Ishikawa (cell line): Measurements from ENCODE around the gene TLN1.

Experiments used
- CEBPB ChIP-seq: IDR thresholded peaks from 2 replicates; pipeline ENCODE4 v1.6.1; 2012
- CREB1 ChIP-seq: IDR thresholded peaks from 2 replicates; pipeline ENCODE4 v1.6.1; 2012; ENCODE audit warnings: low read depth
- EGR1 ChIP-seq: IDR thresholded peaks from 2 replicates; pipeline ENCODE4 v1.6.1; 2012
- EP300 ChIP-seq: IDR thresholded peaks from 2 replicates; pipeline ENCODE4 v1.6.1; 2012; ENCODE audit warnings: borderline replicate concordance
- FOXM1 ChIP-seq: IDR thresholded peaks from 2 replicates; pipeline ENCODE4 v1.6.1; 2012; ENCODE audit warnings: low read depth, borderline replicate concordance
- NFIC ChIP-seq: IDR thresholded peaks from 2 replicates; pipeline ENCODE4 v1.6.1; 2012
- RAD21 ChIP-seq: IDR thresholded peaks from 2 replicates; pipeline ENCODE4 v1.6.1; 2012; ENCODE audit warnings: low read depth
- REST ChIP-seq: IDR thresholded peaks from 2 replicates; pipeline ENCODE4 v1.6.1; 2012; ENCODE audit warnings: low read depth, mild to moderate bottlenecking
- TAF1 ChIP-seq: IDR thresholded peaks from 2 replicates; pipeline ENCODE4 v1.6.1; 2012; ENCODE audit warnings: low read depth, mild to moderate bottlenecking
- TCF12 ChIP-seq: IDR thresholded peaks from 2 replicates; pipeline ENCODE4 v1.6.1; 2012; ENCODE audit warnings: low read depth
- TEAD4 ChIP-seq: IDR thresholded peaks from 2 replicates; pipeline ENCODE4 v1.6.1; 2012
- USF1 ChIP-seq: IDR thresholded peaks from 2 replicates; pipeline ENCODE4 v1.6.1; 2012
- YY1 ChIP-seq: IDR thresholded peaks from 2 replicates; pipeline ENCODE4 v1.6.1; 2012; ENCODE audit warnings: low read depth
- ZBTB7A ChIP-seq: IDR thresholded peaks from 2 replicates; pipeline ENCODE4 v1.6.1; 2012; ENCODE audit warnings: low read depth
- TF ChIP-seq, protein P1 (sequence below): IDR thresholded peaks from 2 replicates; pipeline ENCODE4 v1.6.1; 2012

The TLN1 gene

GRCh38 chr9:35757226-35757891 is 25.4 kb upstream of the TLN1 start:
- TF ChIP-seq FOXM1 (no peak), ZBTB7A (peak; percentile 83; the same call in 1 of the 2 replicates), REST (no peak), NFIC (no peak), CREB1 (no peak), CEBPB (no peak), TEAD4 (no peak), TCF12 (no peak), TAF1 (peak; percentile 10; the same call in 1 of the 2 replicates)

DNA sequence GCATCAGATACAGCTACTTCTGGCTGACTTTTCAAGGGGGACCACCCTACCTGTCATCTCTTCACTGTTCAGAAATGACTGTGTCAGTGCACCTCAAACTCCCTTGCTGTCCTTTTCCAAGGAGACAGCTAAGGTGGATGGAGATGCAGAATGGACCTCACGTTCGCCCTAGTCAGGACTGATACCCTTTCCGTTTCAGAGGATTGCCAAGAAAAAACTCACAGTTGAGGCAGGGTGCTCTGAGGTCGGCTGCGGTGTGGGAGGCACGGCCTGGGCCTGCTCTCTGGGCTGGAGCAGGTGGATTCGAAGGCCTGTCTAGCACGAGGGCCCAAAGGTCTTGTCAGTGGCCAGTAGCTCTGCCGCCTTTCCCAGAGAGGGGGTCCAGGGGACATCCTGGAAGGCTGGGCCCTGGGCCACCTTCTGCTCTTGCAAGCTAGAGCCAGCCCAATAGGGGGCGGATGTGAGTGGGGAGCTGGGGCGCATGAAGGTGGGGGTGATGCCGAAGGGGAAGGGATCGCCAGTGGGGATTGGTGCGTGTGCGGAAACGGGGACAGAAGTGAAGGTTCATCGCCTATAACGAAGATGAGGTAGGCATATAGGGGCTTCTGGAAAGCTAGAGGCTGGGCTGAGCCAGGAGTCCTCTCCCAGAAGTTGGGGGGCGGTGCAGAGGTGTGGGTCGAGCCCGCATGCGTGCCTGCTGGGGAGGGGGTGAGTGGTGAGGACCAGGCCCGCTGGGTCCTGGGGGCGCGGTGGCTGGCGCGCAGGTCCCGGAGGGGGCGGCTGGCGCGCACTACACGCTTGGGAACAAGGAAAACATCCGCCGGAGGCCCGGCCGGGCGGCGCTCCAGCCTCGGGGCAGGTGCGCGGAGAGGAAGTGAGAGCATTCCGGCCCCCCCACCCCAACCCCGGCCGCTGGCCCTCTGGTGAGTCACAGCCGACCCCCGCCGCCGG is 24.6 kb upstream of the TLN1 start:
- TF ChIP-seq, protein P1, sequence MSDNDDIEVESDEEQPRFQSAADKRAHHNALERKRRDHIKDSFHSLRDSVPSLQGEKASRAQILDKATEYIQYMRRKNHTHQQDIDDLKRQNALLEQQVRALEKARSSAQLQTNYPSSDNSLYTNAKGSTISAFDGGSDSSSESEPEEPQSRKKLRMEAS: no peak; the same call in 1 of the 2 replicates
- no peak for TF ChIP-seq CEBPB
- 0 out of 2 replicates have a peak, but pooled peaks have one; percentile 5 for TF ChIP-seq EP300
- 0 out of 2 replicates have a peak, but pooled peaks have one; percentile 38 for TF ChIP-seq TCF12
- no peak for TF ChIP-seq YY1
- TF ChIP-seq REST: no peak
- no peak for TF ChIP-seq FOXM1
- no peak for TF ChIP-seq NFIC
- TF ChIP-seq EGR1: no peak
- TF ChIP-seq TAF1: peak; percentile 52; the same call in 1 of the 2 replicates
- peak; percentile 17; the same call in 1 of the 2 replicates for TF ChIP-seq TEAD4
- peak; percentile 44 for TF ChIP-seq RAD21
- TF ChIP-seq USF1: no peak
- no peak for TF ChIP-seq CREB1
- peak; percentile 97 for TF ChIP-seq ZBTB7A

GRCh38 chr9:35755071-35755470 is 23.1 kb upstream of the TLN1 start:
- TF ChIP-seq TAF1 (no peak), NFIC (no peak), TEAD4 (no peak), ZBTB7A (no peak), EGR1 (no peak), RAD21 (no peak), YY1 (no peak), EP300 (no peak), TCF12 (no peak), REST (no peak), CEBPB (no peak), FOXM1 (no peak), CREB1 (no peak), USF1 (no peak)
- TF ChIP-seq, protein P1: no peak

GRCh38 chr9:35754264-35754663 is 22.3 kb upstream of the TLN1 start, which contains the start of gene MSMP:
TSS of gene MSMP (minus strand) at chr9:35754276. CDS start at chr9:35754129, 147 bp downstream.
- no peak for TF ChIP-seq EGR1
- no peak for TF ChIP-seq FOXM1
- no peak for TF ChIP-seq USF1
- TF ChIP-seq EP300: no peak
- TF ChIP-seq, protein P1: no peak
- TF ChIP-seq REST: no peak
- no peak for TF ChIP-seq RAD21
- no peak for TF ChIP-seq YY1
- TF ChIP-seq CREB1: no peak
